OCI-LY1 (cell line): ENCODE data around the gene HUS1.

Experiments
- H2AFZ ChIP-seq: fragments of 200-600 bp; sonication (generic), shearing (Covaris generic); 2 replicates; pipeline ENCODE4 v1.6.0; 2014; ENCODE audit warnings: antibody characterized with exemption, mild to moderate bottlenecking, low read length
- H3F3A ChIP-seq: fragments of 200-600 bp; sonication (generic), shearing (Covaris generic); 2 replicates; pipeline ENCODE4 v1.6.0; 2014; ENCODE audit warnings: mild to moderate bottlenecking, antibody characterized with exemption, low read length, moderate library complexity; ENCODE audit not compliant: insufficient read depth
- H3K27ac ChIP-seq: fragments of 200-600 bp; sonication (generic); 2 replicates; pipeline ENCODE4 v1.5.1; 2014; ENCODE audit warnings: low read length, mixed run types, mild to moderate bottlenecking, low read depth; ENCODE audit not compliant: poor library complexity, severe bottlenecking
- H3K27me3 ChIP-seq: fragments of 200-600 bp; sonication (generic); 2 replicates; pipeline ENCODE4 v1.6.0; 2014; ENCODE audit warnings: antibody characterized with exemption, mild to moderate bottlenecking, low read length, moderate library complexity; ENCODE audit not compliant: insufficient read depth
- H3K36me3 ChIP-seq: fragments of 200-600 bp; sonication (generic); 2 replicates; pipeline ENCODE4 v1.6.1; 2014; ENCODE audit warnings: mild to moderate bottlenecking, antibody characterized with exemption, low read length, moderate library complexity, mixed read lengths; ENCODE audit not compliant: insufficient read depth
- H3K4me1 ChIP-seq: fragments of 200-600 bp; sonication (generic); 2 replicates; pipeline ENCODE4 v1.5.1; 2014; ENCODE audit warnings: mild to moderate bottlenecking, low read length, moderate library complexity; ENCODE audit not compliant: insufficient read depth, severe bottlenecking
- H3K4me2 ChIP-seq: fragments of 200-600 bp; sonication (generic), shearing (Covaris generic); 2 replicates; pipeline ENCODE4 v1.6.1; 2014; ENCODE audit warnings: low read length
- H3K4me3 ChIP-seq: fragments of 200-600 bp; sonication (generic); 2 replicates; pipeline ENCODE4 v1.5.1; 2014; ENCODE audit warnings: low read length, low read depth, mild to moderate bottlenecking, mixed read lengths; ENCODE audit not compliant: poor library complexity, severe bottlenecking
- H3K79me2 ChIP-seq: fragments of 200-600 bp; shearing (Covaris generic); 2 replicates; pipeline ENCODE4 v1.6.1; 2016; ENCODE audit warnings: mixed run types, low read length, mixed read lengths; ENCODE audit not compliant: insufficient read depth
- H3K9ac ChIP-seq: fragments of 200-600 bp; sonication (generic), shearing (Covaris generic); 2 replicates; pipeline ENCODE4 v1.6.1; 2014; ENCODE audit warnings: mild to moderate bottlenecking, low read length, mixed read lengths
- H3K9me2 ChIP-seq: fragments of 200-600 bp; sonication (generic), shearing (Covaris generic); 2 replicates; pipeline ENCODE4 v1.6.1; 2014; ENCODE audit warnings: low read depth, mild to moderate bottlenecking, low read length, mixed read lengths
- H3K9me3 ChIP-seq: fragments of 200-600 bp; shearing (Covaris generic); 2 replicates; pipeline ENCODE4 v1.6.1; 2014; ENCODE audit warnings: low read length, mixed read lengths
- H4K20me1 ChIP-seq: fragments of 200-600 bp; sonication (generic), shearing (Covaris generic); 2 replicates; pipeline ENCODE4 v1.6.0; 2016; ENCODE audit warnings: mild to moderate bottlenecking, low read length; ENCODE audit not compliant: insufficient read depth
- CTCF ChIP-seq: fragments of 200-600 bp; sonication (generic), shearing (Covaris generic); IDR thresholded peaks from 2 replicates; pipeline ENCODE4 v1.5.1; 2017; ENCODE audit warnings: mild to moderate bottlenecking, antibody characterized with exemption, low read length, moderate library complexity, mixed read lengths
- EZH2 ChIP-seq: fragments of 200-600 bp; sonication (generic), shearing (Covaris generic); IDR thresholded peaks from 2 replicates; pipeline ENCODE4 v1.8.0; 2017; ENCODE audit warnings: borderline replicate concordance, mixed run types, mild to moderate bottlenecking, antibody characterized with exemption, low read length, moderate library complexity, mixed read lengths

The HUS1 gene

GRCh38 chr7:47957156-47957555 is 22.3 kb downstream of the HUS1 start:
- Histone ChIP-seq H3K36me3 (peaks cover 51% of the 10 kb centered on the region), H3K9me2 (no peaks in the 10 kb centered on the region), H3K9ac (no peak overlapping the region), H3K4me2 (no peak overlapping the region), H3K27me3 (no peaks in the 10 kb centered on the region), H3K27ac (no peak overlapping the region), H4K20me1 (no peaks in the 10 kb centered on the region), H3K4me1 (no peaks in the 10 kb centered on the region), H2AFZ (no peak overlapping the region), H3F3A (no peaks in the 10 kb centered on the region), H3K79me2 (no peaks in the 10 kb centered on the region), H3K9me3 (peaks cover 5% of the 10 kb centered on the region; the same call in 1 of the 2 replicates), H3K4me3 (no peak overlapping the region)
- TF ChIP-seq EZH2 (no peak), CTCF (no peak)

- Histone ChIP-seq H3K4me2 (no peak overlapping the region), H3K79me2 (no peaks in the 10 kb centered on the region), H3K4me3 (no peak overlapping the region), H3K4me1 (no peaks in the 10 kb centered on the region), H2AFZ (no peak overlapping the region), H4K20me1 (no peaks in the 10 kb centered on the region), H3K9me3 (peaks cover 5% of the 10 kb centered on the region; the same call in 1 of the 2 replicates), H3K9ac (no peak overlapping the region), H3K9me2 (no peaks in the 10 kb centered on the region), H3K27me3 (no peaks in the 10 kb centered on the region), H3K36me3 (peaks cover 42% of the 10 kb centered on the region), H3K27ac (no peak overlapping the region), H3F3A (no peaks in the 10 kb centered on the region)
- no peak for TF ChIP-seq CTCF
- no peak for TF ChIP-seq EZH2
Observed at GRCh38 chr7:47956220-47956619, 23.2 kb downstream of the HUS1 start.

- Histone ChIP-seq H3K4me1 (no peaks in the 10 kb centered on the region), H3K79me2 (no peaks in the 10 kb centered on the region), H3K27me3 (no peaks in the 10 kb centered on the region), H3K9ac (no peak overlapping the region), H4K20me1 (no peaks in the 10 kb centered on the region), H3K4me3 (no peak overlapping the region), H3F3A (no peaks in the 10 kb centered on the region), H3K36me3 (peaks cover 34% of the 10 kb centered on the region), H2AFZ (no peak overlapping the region), H3K9me3 (no peaks in the 10 kb centered on the region), H3K27ac (no peak overlapping the region), H3K9me2 (no peaks in the 10 kb centered on the region), H3K4me2 (no peak overlapping the region)
- TF ChIP-seq CTCF (no peak), EZH2 (no peak)
Observed at GRCh38 chr7:47954231-47954911, 25.0 kb downstream of the HUS1 start.
